ENCODE results near the gene MAMSTR.
"Not testable (repeated sequence)": the region's sequence is repeated elsewhere in the genome, so short reads cannot be mapped to it uniquely, and the experiment has no call there.

Gene MAMSTR, protein sequence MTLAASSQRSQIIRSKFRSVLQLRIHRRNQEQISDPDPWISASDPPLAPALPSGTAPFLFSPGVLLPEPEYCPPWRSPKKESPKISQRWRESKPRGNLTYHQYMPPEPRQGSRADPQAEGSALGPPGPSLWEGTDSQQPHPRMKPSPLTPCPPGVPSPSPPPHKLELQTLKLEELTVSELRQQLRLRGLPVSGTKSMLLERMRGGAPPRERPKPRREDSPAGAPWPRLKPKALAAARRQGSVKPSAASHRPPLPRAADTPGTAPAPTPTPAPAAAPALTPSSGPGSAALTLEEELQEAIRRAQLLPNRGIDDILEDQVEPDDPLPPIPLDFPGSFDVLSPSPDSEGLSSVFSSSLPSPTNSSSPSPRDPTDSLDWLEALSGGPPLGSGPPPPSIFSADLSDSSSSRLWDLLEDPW

DNA sequence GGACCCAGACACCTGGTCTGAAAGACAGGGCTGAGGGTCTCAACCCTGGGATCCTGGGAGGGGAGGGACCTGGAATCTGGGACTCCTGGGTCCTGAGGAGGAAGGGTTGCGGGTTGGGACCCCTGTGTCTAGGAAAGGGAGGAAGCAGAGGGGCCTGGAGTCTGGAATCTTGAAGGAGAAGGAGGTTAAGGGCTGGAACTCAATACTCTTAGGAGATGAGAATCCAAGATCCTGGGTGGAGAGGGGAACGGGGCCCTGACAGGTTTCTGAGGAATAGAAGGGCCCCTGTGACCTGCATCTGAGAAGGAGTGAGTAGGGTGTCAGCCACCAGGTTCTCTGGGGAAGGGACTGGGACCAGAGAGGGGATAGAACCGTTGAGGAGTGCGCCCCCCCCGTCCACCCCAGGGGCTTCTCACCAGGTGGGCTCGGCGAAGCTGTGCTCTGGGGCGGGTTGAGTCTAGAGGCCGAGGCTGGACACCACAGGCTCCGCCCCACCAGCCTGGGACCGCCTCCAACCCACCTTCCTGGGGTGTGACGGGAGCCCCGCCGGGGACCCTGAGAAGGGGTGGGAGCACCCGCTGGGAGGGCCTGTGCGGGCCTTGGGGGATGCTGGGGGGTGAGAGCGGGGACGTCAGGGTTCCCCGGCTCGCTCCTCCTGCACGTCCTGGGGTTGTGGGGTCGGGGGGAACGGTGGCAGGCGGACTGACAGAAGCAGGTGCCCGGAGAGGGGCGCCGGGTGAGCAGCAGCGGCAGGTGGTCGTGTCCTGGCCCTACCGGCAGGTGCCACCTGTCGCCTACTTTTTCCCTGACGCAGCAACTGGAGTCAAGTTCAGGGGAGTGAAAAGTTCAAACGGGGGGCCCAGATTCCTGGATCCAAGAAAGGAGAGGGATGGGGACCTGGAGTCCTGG, at the start of gene MAMSTR:
Gene MAMSTR (minus strand): TSS at position 463 of the 909 bp plus-strand sequence. CDS start 694 bp downstream, outside the sequence.
- no peak for DNase-seq

DNA sequence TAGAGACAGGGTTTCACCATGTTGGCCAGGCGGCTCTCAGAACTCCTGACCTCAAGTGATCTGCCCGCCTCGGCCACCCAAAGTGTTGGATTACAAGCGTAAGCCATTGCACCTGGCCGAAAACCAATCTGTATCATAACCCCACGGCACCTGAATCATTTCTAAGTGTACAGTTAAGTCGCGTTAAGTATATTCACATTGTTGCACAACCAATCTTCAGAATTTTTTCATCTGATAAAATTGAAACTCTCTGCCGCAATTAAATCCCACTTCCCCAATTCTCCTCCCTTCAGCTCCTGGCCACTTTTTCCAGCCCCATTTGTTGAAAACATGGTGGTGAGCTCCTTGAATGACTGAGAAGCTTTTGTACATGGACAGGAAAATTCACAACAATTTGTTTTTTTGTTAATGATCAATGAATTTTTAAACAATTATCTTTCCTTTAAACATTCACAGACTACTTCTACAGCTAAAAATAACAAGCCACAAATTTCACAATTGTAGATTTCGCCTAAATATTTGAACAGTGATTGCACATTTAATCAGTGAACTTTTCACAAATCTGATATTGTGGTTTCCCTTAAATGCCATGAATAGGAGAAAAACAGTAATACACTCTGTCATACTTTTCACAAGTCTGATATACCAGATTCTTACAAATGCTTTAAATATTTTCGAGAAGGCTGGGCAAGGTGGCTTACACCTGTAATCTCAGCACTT, 49.6 kb upstream of the MAMSTR start:
- no peak for DNase-seq

GRCh38 chr19:48768171-48768753, 48.7 kb upstream of the MAMSTR start:
- not testable (repeated sequence) for DNase-seq

- DNase-seq = not testable (repeated sequence)
Observed at GRCh38 chr19:48765816-48766215, 46.3 kb upstream of the MAMSTR start.

DNA sequence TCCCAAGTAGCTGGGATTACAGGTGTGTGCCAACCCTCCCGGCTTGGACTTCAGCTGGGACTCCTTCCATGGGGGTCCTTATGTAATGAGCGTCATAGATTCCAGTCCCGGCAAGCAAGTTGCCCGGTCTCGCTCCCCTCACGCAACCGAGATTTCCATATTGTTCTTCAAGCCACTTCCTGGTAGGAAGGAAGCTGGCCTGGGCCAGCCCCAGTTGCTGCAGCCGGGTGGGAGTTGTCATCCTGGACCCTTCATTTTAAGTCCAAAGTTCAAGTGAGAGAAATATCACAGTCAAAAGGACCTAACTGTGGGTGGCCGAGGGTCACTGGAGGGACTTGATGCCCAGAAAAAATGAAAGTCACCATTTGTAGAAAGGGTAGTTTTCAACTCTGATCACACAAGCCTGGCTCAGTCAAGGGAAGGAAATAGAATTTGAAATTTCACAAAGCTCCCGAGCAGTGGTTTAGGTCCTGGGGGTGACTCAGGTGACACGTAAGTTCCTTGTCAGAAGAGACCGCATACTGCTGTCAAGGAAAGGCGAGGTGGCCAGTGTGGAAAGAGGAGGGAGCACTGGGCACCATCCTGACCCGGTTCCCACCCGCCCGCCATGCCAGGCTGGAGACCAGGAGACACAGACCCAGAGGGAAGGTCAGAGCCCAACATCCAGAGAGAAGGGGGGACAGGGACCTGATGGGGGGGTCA, 41.1 kb upstream of the MAMSTR start:
- DNase-seq = no peak

- no peak for DNase-seq
Observed at GRCh38 chr19:48757741-48758144, 38.2 kb upstream of the MAMSTR start.

GRCh38 chr19:48757089-48757675, 37.7 kb upstream of the MAMSTR start:
- no peak for DNase-seq

DNA sequence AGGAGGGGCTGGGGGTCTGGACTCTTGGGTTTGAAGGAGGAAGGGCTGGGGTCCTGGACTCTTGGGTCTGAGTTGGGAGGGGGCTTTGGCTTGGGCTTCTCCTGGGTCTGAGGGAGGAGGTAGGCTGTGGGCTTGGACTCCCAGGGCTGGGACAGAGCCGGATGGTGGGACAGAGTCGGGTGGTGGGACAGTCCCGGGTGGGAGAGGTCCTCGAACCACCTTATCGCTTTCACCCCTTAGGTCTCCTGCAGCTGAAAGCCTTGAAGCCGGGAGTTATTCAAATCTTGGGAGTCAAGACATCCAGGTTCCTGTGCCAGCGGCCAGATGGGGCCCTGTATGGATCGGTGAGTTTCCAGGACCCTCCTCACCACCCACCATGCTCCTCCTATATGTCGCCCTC, 37.2 kb upstream of the MAMSTR start:
- no peak for DNase-seq

- DNase-seq = no peak
Observed at GRCh38 chr19:48756212-48756611, 36.7 kb upstream of the MAMSTR start.

- no peak for DNase-seq
Observed at GRCh38 chr19:48755787-48756186, 36.3 kb upstream of the MAMSTR start.

DNA sequence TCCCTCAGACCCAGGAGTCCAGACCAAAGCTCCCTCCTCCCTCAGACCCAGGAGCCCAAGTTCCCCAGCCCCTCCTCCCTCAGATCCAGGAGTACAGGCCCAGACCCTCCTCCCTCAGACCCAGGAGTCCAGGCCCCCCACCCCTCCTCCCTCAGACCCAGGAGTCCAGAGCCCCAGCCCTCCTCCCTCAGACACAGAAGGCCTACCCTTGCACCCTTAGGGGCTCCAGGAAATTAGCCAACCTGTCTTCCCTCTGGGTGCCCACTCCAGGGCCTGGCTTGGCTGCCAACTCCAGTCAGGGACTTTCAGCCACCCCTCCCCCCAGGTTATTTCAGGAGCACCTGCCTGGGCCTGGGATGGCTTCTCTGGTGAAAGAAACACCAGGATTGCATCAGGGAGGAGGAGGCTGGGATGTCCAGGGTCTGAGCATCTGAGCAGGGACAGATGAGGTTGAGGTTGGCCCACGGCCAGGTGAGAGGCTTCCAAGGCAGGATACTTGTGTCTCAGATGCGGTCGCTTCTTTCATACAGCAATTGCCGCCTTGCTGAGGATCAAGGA, 35.6 kb upstream of the MAMSTR start, which contains the start of gene FGF21:
Gene FGF21 (plus strand): TSS at position 441 of the 558 bp plus-strand sequence. CDS start 713 bp downstream, outside the sequence.
- DNase-seq = no peak

DNA sequence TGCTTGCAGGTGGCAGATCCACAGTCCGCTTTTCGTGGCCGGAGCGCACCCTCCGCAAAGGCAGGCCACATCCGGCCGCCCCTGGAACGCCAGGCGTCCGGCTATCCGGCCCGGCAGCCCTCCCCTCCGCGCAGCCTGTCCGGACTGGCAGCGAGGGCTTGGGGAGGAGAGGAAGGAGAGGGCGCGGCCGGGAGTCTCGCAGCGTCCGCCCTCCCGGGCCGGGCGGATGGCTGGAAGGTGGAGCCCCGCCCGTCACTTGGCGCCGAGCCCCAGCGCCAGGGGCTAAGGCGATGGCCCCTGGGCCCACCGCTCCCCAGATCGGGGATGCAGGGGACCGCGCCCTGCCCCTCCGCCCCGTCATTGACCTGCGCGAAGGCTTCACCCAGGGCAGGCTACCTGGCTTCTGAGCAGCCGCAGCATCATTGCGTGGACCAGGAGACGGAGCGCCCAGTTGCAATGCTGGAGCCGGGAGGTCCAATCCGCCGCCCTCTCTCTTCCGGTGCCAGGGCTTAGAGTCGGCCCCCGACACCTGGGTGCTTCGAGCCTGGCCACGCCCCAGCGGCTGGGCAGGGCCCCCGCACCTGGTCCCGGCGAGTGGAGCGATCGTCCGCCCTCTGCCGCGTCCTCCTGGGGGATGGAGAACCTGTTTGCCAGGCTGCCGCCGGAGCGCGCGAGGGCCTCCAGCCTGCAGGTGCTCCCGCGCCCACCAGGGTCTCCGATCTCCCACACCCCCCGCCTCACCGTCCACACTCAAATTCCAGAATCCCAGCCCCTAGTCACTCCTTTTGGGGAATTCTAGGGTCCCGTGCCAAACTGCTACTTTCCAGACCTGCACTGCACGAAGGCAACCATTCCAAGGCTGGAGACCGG, 33.2 kb upstream of the MAMSTR start, which contains the start of gene FUT1:
Gene FUT1 (minus strand): TSS at position 146 of the 870 bp plus-strand sequence. CDS start 1,360 bp downstream, outside the sequence.
- peak; percentile 50 for DNase-seq

- DNase-seq = no peak
Observed at GRCh38 chr19:48751845-48752495, 32.4 kb upstream of the MAMSTR start.

- no peak for DNase-seq
Observed at GRCh38 chr19:48750771-48751504, 31.4 kb upstream of the MAMSTR start.

DNA sequence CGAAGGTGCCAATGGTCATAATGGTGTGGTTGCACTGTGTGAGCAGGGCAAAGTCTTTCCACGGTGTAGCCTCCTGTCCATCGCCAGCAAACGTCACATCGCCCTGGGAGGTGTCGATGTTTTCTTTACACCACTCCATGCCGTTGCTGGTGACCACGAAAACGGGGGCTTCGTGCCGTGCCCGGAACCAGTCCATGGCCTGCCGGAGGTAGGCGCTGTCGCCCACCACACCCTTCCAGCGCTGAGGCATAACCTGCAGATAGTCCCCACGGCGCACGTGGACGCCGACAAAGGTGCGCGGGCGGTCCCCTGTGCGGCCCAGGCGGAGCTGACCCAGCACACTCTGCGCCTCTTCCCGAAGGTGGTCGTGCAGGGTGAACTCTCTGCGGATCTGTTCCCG, 30.8 kb upstream of the MAMSTR start:
- DNase-seq = no peak

GRCh38 chr19:48749571-48750198, 30.2 kb upstream of the MAMSTR start:
- no peak for DNase-seq

GRCh38 chr19:48746738-48747575, 27.4 kb upstream of the MAMSTR start, which contains the start of gene IZUMO1:
Gene IZUMO1 (minus strand): TSS chr19:48746909. CDS start chr19:48745859, 1,050 bp downstream.
- no peak for DNase-seq
